Measurements from ENCODE around the gene DCP1B.

GRCh38 chr12:1992732-1993131 is 11.5 kb downstream of the DCP1B start:
- TF ChIP-seq, protein P1, sequence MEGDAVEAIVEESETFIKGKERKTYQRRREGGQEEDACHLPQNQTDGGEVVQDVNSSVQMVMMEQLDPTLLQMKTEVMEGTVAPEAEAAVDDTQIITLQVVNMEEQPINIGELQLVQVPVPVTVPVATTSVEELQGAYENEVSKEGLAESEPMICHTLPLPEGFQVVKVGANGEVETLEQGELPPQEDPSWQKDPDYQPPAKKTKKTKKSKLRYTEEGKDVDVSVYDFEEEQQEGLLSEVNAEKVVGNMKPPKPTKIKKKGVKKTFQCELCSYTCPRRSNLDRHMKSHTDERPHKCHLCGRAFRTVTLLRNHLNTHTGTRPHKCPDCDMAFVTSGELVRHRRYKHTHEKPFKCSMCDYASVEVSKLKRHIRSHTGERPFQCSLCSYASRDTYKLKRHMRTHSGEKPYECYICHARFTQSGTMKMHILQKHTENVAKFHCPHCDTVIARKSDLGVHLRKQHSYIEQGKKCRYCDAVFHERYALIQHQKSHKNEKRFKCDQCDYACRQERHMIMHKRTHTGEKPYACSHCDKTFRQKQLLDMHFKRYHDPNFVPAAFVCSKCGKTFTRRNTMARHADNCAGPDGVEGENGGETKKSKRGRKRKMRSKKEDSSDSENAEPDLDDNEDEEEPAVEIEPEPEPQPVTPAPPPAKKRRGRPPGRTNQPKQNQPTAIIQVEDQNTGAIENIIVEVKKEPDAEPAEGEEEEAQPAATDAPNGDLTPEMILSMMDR (IDR thresholded peaks at IDR 0.05), result no peak
- no peak for TF ChIP-seq EZH2 (IDR thresholded peaks at IDR 0.05; ENCODE audit: borderline replicate concordance, insufficient read depth, low read depth, low read length, poor library complexity, severe bottlenecking)
